ENCODE data around the gene ELF4.

The ELF4 gene

DNA sequence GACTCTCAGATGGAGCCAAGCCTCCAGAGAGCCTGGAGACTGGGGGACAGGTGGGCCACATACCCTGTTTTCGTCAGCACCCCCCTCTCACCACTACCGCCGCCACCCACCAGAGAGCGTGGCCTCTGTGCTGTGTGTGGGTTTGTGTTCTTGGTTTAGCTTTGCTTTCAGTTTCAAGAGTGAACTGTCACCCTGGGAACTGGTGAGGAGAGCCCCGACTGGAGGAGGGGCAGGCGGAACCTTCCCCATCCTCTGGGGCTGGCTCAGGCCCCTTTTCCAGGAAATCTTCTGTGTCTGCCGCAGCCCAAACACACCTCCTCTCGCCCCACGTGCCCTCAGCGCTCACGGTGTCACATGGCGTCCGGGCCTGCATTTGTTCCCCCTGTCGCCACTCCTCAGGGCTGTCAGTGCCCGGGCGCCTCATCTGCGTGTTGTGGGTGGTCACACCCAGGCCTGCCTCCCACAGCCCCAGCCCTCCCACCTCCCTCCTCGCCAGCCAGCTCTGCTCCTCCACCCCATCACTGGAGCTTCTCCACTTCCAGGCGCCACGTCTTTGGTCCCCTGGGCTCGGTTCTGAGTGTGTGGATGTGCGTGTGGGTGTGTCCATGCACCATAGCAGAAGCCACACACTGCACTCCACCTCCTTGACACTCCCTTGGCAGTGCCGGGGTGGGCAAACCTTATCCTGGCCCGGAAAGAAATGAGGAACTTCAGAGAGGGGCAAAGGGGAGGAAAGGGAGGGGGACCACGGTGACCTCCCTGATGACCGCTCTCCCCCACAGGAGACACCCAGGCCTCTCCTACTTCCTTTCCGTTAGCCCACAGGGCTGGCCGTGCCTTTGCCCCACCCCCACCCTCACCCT lies 27.8 kb downstream of the ELF4 start:
- TF ChIP-seq, protein P1, sequence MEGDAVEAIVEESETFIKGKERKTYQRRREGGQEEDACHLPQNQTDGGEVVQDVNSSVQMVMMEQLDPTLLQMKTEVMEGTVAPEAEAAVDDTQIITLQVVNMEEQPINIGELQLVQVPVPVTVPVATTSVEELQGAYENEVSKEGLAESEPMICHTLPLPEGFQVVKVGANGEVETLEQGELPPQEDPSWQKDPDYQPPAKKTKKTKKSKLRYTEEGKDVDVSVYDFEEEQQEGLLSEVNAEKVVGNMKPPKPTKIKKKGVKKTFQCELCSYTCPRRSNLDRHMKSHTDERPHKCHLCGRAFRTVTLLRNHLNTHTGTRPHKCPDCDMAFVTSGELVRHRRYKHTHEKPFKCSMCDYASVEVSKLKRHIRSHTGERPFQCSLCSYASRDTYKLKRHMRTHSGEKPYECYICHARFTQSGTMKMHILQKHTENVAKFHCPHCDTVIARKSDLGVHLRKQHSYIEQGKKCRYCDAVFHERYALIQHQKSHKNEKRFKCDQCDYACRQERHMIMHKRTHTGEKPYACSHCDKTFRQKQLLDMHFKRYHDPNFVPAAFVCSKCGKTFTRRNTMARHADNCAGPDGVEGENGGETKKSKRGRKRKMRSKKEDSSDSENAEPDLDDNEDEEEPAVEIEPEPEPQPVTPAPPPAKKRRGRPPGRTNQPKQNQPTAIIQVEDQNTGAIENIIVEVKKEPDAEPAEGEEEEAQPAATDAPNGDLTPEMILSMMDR (conservative IDR thresholded peaks at IDR 0.05; ENCODE audit: low read length) = peak; percentile 30
- DNase-seq (ENCODE audit: low read depth) = peak; percentile 33
- H3K4me3 ChIP-seq (ENCODE audit: low read length) = no peak overlapping the region

DNA sequence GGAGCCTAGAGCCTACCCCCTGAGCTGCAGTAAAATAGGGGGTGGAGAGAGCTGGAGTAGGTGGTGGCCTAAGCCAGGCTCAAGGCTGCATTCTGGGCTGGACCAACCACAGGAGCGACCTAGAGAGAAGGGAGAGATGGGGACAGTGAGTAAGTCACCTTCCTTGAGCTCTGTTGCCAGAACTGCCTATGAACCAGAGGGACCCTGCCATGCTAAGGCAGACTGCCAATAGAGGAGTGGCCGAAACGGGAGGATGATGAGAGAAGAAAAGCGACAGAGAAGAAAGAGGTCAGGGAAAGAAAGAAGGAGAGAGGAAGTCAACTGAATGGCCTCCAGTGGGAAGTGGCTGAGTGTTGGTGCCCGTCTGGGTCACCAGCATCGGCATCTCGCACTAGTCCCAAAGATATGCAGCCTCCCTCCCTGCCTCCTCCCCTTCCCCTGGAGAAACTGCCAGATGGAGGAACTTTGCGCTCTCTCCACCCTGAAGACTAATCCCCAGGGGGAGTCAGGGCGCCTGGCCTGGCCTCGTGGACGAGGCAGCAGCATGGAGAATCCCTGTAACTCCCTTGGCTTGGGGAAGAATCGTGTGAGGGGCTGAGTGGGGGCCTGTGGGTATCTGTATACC lies 28.8 kb downstream of the ELF4 start:
- peak; percentile 43 for DNase-seq (ENCODE audit: low read depth)
- H3K4me3 ChIP-seq (ENCODE audit: low read length) = no peak overlapping the region
- TF ChIP-seq, protein P1 (conservative IDR thresholded peaks at IDR 0.05; ENCODE audit: low read length) = no peak

DNA sequence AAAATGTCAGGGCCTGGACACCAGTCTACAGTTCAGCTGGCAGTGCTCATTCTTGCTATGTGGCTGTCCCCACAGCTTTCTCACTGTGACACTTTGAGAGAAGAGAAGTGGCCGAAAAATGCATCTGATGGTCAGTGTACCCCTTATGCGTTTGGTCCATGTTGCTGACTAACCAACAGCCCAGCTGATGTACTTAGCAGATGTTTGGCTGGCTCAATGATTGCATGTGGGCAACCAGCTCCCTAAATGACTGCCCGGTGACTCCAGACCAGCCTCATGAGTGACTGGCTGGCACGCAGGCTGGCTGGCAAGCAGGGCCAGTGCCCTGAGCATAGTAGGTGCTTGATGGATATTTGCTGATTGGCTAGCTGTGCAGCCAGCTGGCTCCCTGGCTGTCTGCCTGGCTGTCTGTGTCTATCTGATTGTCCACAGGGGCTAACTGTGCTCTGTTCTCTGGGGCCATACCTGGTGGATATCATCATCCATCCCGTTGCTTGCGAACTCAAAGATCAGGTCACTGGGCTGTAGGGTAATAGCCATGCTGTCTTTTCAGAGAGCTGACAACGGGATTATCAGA lies 29.4 kb downstream of the ELF4 start:
- no peak overlapping the region for H3K4me3 ChIP-seq (ENCODE audit: low read length)
- DNase-seq (ENCODE audit: low read depth) = no peak
- TF ChIP-seq, protein P1 (conservative IDR thresholded peaks at IDR 0.05; ENCODE audit: low read length) = no peak

DNA sequence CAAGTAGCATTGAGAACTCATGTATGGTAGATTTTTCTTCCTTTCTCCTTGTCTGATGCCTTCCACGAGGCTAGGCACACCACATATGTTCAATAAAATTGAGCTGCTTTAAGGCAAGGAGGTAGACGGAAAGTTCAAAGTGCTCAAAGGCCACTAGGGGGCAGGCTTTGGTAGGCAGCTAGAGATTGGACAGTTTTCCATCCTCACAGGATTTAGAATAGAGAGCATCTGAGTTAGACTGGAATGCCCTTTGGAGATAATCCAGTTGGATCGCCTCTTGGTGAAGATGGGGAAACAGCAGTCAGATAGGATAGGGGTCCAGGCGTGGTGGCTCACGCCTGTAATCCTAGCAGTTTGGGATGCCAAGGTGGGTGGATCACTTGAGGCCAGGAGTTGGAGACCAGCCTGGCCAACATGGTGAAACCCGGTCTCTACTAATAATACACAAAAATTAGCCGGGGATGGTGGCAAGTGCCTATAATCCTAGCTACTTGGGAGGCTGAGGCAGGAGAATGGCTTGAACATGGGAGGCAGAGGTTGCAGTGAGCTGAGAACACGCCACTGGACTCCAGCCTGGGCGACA lies 30.4 kb downstream of the ELF4 start:
- TF ChIP-seq, protein P1 (conservative IDR thresholded peaks at IDR 0.05; ENCODE audit: low read length) = peak; percentile 75
- H3K4me3 ChIP-seq (ENCODE audit: low read length) = no peak overlapping the region
- DNase-seq (ENCODE audit: low read depth) = peak; percentile 89

DNA sequence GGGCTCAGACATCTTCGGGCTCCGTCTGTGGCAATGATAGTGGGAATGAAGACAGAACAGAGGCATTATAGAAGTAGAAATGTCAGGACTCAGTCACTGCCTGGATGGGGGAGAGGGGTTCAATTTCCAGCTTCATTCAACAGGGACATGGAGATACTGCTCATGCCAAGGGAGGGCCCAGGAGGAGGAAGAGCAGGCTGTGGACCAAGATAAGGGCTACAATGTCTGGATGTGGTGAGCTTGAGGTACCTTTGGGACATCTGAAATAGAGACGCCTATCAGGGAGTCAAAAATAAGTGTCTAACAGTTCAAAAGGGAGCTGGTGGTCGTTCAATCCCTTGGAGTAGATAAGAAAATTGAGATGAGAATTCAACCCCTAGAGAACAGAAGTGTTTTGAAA lies 34.5 kb downstream of the ELF4 start:
- DNase-seq (ENCODE audit: low read depth) = no peak
- TF ChIP-seq, protein P1 (conservative IDR thresholded peaks at IDR 0.05; ENCODE audit: low read length) = no peak
- H3K4me3 ChIP-seq (ENCODE audit: low read length) = no peak overlapping the region

DNA sequence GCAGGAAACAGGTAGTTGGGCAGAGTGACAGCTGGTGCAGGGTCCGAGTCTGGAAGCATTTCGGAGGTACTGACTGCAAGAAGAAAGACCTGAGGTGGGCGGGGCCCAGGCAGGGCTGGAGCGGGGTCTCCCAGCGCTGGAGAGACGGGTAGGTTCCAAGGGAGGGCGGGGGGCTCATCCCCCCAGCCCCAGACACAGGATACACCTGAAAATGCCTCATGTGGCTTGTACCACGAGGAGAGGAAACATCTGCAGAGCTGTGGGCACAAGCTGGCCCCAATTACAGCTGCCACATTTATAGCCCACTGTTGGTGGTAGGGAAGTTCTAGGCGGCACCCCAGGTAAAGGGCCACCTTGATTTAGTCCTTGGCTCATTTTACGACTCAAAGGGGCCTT lies 38.0 kb downstream of the ELF4 start:
- TF ChIP-seq, protein P1 (conservative IDR thresholded peaks at IDR 0.05; ENCODE audit: low read length) = no peak
- H3K4me3 ChIP-seq (ENCODE audit: low read length) = no peak overlapping the region
- no peak for DNase-seq (ENCODE audit: low read depth)

All from AG10803 (cell line).